ENCODE measurements around the gene FUT1.
"Not testable (repeated sequence)": the region's sequence is repeated elsewhere in the genome, so short reads cannot be mapped to it uniquely, and the experiment has no call there.

FUT1 gene

DNA sequence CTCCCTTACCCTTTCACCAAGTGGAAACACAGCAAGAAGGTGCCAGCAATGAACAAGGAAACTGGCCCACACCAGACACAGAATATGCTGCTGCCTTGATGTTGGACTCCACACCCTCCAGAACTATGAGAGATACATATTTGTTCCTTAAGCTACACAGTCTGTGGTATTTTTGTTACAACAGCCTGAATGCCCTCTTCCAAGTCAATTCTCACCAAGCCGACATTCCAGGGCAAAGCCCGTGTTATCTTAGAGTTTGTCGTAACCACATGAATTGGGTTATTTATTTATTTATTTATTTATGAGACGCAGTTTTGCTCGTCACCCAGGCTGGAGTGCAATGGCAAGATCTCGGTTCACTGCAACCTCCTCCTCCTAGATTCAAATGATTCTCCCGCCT lies 17.8 kb upstream of the FUT1 start:
- H3K4me3 ChIP-seq = no peak overlapping the region
- H3K27ac ChIP-seq = peak overlapping the region in 10 of 21 experiments; percentile 11 to 70 (median 41)

- H3K27ac ChIP-seq = peak overlapping the region in 1 of 21 experiments; percentile 40
Measured at GRCh38 chr19:48768994-48769713, 16.7 kb upstream of the FUT1 start.

GRCh38 chr19:48768171-48768753 lies 15.8 kb upstream of the FUT1 start:
- H3K27ac ChIP-seq, H3K4me3 ChIP-seq: not testable (repeated sequence)

More at GRCh38 chr19:48768994-48769713, 16.7 kb upstream of the FUT1 start:
- H3K4me3 ChIP-seq = no peak overlapping the region

DNA sequence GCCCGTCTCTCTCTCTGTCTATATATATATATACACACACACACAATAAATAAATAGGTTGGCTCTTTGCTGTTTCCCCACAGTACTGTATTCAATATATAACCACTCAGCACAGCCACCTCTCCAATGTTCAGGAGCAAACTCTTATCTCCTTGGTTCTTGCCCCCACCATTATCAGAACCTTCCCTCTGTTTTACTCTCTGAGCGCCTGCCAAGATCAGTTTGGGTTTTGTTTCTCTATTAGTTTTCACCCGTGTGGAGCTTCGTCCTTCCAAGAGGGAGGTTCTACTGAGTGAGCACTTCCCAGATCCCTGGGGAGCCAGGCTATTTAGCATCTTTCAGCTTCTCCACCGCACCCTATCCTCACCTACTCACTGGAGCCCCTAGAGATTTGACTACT lies 13.4 kb upstream of the FUT1 start:
- not testable (repeated sequence) for H3K4me3 ChIP-seq, H3K27ac ChIP-seq

GRCh38 chr19:48760504-48761205 lies 8.2 kb upstream of the FUT1 start:
- Histone ChIP-seq H3K4me3 (no peak overlapping the region), H3K27ac (peak overlapping the region in 6 of 21 experiments; percentile 5 to 72 (median 48))

DNA sequence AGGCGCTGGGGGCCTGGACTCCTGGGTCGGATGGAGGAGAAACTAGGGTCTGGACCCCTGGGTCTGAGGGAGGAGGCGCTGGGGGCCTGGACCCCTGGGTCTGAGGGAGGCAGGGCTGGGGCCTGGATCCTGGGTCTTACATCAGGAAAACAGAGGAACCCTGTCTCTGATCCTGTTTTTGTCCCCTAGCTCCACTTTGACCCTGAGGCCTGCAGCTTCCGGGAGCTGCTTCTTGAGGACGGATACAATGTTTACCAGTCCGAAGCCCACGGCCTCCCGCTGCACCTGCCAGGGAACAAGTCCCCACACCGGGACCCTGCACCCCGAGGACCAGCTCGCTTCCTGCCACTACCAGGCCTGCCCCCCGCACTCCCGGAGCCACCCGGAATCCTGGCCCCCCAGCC lies 5.3 kb upstream of the FUT1 start:
- Histone ChIP-seq H3K27ac (no peak overlapping the region), H3K4me3 (no peak overlapping the region)

- H3K27ac ChIP-seq = no peak overlapping the region
- no peak overlapping the region for H3K4me3 ChIP-seq
Measured at GRCh38 chr19:48757089-48757675, 4.7 kb upstream of the FUT1 start.

DNA sequence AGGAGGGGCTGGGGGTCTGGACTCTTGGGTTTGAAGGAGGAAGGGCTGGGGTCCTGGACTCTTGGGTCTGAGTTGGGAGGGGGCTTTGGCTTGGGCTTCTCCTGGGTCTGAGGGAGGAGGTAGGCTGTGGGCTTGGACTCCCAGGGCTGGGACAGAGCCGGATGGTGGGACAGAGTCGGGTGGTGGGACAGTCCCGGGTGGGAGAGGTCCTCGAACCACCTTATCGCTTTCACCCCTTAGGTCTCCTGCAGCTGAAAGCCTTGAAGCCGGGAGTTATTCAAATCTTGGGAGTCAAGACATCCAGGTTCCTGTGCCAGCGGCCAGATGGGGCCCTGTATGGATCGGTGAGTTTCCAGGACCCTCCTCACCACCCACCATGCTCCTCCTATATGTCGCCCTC lies 4.2 kb upstream of the FUT1 start:
- Histone ChIP-seq H3K4me3 (no peak overlapping the region), H3K27ac (no peak overlapping the region)

DNA sequence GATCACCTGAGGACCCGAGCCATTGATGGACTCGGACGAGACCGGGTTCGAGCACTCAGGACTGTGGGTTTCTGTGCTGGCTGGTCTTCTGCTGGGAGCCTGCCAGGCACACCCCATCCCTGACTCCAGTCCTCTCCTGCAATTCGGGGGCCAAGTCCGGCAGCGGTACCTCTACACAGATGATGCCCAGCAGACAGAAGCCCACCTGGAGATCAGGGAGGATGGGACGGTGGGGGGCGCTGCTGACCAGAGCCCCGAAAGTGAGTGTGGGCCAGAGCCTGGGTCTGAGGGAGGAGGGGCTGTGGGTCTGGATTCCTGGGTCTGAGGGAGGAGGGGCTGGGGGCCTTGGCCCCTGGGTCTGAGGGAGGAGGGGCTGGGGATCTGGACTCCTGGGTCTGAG lies 3.8 kb upstream of the FUT1 start:
- Histone ChIP-seq H3K4me3 (no peak overlapping the region), H3K27ac (no peak overlapping the region)

DNA sequence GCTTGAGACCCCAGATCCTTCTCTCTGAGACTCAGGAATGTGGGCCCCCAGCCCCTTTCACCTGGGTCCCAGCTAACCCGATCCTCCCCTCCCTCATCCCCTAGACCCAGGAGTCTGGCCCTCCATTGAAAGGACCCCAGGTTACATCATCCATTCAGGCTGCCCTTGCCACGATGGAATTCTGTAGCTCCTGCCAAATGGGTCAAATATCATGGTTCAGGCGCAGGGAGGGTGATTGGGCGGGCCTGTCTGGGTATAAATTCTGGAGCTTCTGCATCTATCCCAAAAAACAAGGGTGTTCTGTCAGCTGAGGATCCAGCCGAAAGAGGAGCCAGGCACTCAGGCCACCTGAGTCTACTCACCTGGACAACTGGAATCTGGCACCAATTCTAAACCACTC lies 3.3 kb upstream of the FUT1 start:
- H3K4me3 ChIP-seq = no peak overlapping the region
- H3K27ac ChIP-seq = no peak overlapping the region

DNA sequence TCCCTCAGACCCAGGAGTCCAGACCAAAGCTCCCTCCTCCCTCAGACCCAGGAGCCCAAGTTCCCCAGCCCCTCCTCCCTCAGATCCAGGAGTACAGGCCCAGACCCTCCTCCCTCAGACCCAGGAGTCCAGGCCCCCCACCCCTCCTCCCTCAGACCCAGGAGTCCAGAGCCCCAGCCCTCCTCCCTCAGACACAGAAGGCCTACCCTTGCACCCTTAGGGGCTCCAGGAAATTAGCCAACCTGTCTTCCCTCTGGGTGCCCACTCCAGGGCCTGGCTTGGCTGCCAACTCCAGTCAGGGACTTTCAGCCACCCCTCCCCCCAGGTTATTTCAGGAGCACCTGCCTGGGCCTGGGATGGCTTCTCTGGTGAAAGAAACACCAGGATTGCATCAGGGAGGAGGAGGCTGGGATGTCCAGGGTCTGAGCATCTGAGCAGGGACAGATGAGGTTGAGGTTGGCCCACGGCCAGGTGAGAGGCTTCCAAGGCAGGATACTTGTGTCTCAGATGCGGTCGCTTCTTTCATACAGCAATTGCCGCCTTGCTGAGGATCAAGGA lies 2.7 kb upstream of the FUT1 start, which contains the start of gene FGF21:
FGF21 (plus strand) TSS at position 441 of the 558 bp plus-strand sequence. CDS start 713 bp downstream, outside the sequence.
- H3K27ac ChIP-seq = no peak within 1 kb of the TSS
- no peak within 1 kb of the TSS for H3K4me3 ChIP-seq

- Histone ChIP-seq H3K27ac (peak overlapping the region in 17 of 21 experiments; percentile 1 to 79 (median 60)), H3K4me3 (peak overlapping the region; percentile 35 to 54 (median 44))
Measured at GRCh38 chr19:48751845-48752495, 471 bp downstream of the FUT1 start.

DNA sequence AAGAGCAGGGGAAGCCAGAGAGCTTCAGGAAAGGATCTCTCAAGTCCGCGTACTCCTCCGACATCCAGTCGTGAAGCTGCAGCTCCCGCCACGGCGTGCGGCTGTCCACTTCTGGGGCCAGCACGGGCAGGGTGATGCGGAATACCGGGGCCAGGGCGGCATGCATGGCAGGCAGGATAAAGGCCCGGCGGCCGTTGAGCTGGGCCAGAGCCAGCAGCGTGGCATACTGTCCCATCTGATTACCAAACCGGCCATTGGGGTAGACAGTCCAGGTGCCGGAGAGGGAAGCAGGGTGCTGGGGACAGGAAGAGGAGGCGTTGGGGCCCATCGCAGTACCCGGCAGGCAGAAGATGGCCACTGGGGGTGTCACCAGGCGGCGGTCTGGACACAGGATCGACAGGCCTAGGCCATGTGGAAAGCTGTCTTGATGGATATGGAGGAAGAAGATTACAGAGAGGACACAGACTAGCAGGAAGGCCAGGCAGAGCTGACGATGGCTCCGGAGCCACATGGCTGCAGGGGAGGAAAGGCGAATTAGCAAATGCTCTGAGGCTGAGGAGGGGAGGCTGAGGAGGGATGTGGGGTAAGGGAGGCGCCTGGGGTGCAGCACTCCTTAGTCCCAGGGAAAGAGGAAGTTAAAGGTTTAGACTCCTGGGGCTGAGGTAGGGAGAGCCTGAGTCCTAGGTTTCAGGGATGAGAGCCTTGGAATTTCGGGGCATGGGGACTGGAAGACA lies 1.5 kb downstream of the FUT1 start:
- peak overlapping the region in 2 of 7 experiments; percentile 52 to 54 for H3K4me3 ChIP-seq

DNA sequence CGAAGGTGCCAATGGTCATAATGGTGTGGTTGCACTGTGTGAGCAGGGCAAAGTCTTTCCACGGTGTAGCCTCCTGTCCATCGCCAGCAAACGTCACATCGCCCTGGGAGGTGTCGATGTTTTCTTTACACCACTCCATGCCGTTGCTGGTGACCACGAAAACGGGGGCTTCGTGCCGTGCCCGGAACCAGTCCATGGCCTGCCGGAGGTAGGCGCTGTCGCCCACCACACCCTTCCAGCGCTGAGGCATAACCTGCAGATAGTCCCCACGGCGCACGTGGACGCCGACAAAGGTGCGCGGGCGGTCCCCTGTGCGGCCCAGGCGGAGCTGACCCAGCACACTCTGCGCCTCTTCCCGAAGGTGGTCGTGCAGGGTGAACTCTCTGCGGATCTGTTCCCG lies 2.1 kb downstream of the FUT1 start:
- no peak overlapping the region for H3K27ac ChIP-seq
- no peak overlapping the region for H3K4me3 ChIP-seq

More for the DNA sequence above, 1.5 kb downstream of the FUT1 start:
- no peak overlapping the region for H3K27ac ChIP-seq

- Histone ChIP-seq H3K27ac (no peak overlapping the region), H3K4me3 (no peak overlapping the region)
Measured at GRCh38 chr19:48749571-48750198, 2.8 kb downstream of the FUT1 start.

- H3K4me3 ChIP-seq = peak within 1 kb of the TSS in 5 of 7 experiments; percentile 10 to 25 (median 17)
- H3K27ac ChIP-seq = peak within 1 kb of the TSS in 18 of 21 experiments; percentile 42 to 81 (median 74)
Measured at GRCh38 chr19:48746738-48747575, 5.5 kb downstream of the FUT1 start, which contains the start of gene IZUMO1. IZUMO1 (minus strand) TSS chr19:48746909; CDS start chr19:48745859, 1,050 bp downstream.

- Histone ChIP-seq H3K27ac (peak overlapping the region in 5 of 21 experiments; percentile 17 to 81 (median 43)), H3K4me3 (no peak overlapping the region)
Measured at GRCh38 chr19:48746110-48746509, 6.3 kb downstream of the FUT1 start.

Data from skin epidermis (tissue), 12 donors.